Sigmoid colon (tissue), 4 donors: ENCODE results near the gene FGG.

Experiments
- EP300 ChIP-seq, 4 donors: sonication (generic); formaldehyde crosslinking; IDR thresholded peaks; one replicate each; pipeline ENCODE4 v1.6.1; 2017; ENCODE audit warnings: antibody characterized with exemption in 4 of 4
- POLR2A ChIP-seq, 2 donors: fragments of 450-650 bp; IDR thresholded peaks; one replicate each; pipeline ENCODE4 v1.6.1; 2016; ENCODE audit warnings: antibody characterized with exemption in 2 of 2, mild to moderate bottlenecking in 2 of 2, moderate library complexity in 2 of 2
- POLR2AphosphoS5 ChIP-seq, 4 donors: sonication (generic); formaldehyde crosslinking; IDR thresholded peaks; one replicate each; pipeline ENCODE4 v1.6.1; 2017; ENCODE audit warnings: antibody characterized with exemption in 4 of 4
- TF ChIP-seq, protein P1 (sequence below), 4 experiments: fragments of 450-650 bp in 3 of 4; fragments of 200-600 bp in 1 of 4; IDR thresholded peaks; one replicate each; pipeline ENCODE4 v1.5.1; 2016 to 2019; ENCODE audit warnings: antibody characterized with exemption in 4 of 4, mild to moderate bottlenecking in 3 of 4, moderate library complexity in 2 of 4

DNA sequence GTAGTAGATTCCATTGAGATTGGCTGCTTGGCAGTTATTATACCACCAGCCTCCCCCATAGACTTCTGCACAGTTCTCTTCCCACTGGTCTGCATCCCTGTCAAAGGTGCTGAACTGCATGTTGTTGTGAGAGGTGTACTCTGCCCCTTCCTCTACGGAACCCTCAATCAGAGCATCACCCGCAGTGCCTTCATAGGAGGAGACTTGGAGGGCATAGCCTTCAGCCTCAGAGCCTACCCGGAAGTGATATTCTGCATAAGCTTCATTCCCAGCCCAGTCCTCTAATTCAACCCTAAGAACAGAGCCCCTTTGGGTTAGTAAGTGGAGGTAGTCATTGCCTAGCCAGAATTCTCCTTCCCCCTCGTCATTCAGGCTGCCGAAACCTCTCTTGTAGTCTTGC, 28.2 kb downstream of the FGG start:
- TF ChIP-seq, protein P1, sequence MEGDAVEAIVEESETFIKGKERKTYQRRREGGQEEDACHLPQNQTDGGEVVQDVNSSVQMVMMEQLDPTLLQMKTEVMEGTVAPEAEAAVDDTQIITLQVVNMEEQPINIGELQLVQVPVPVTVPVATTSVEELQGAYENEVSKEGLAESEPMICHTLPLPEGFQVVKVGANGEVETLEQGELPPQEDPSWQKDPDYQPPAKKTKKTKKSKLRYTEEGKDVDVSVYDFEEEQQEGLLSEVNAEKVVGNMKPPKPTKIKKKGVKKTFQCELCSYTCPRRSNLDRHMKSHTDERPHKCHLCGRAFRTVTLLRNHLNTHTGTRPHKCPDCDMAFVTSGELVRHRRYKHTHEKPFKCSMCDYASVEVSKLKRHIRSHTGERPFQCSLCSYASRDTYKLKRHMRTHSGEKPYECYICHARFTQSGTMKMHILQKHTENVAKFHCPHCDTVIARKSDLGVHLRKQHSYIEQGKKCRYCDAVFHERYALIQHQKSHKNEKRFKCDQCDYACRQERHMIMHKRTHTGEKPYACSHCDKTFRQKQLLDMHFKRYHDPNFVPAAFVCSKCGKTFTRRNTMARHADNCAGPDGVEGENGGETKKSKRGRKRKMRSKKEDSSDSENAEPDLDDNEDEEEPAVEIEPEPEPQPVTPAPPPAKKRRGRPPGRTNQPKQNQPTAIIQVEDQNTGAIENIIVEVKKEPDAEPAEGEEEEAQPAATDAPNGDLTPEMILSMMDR (IDR thresholded peaks at IDR 0.05), result no peak
- no peak for TF ChIP-seq POLR2A (IDR thresholded peaks at IDR 0.05)
- TF ChIP-seq POLR2AphosphoS5 (IDR thresholded peaks at IDR 0.05), result no peak
- no peak for TF ChIP-seq EP300 (IDR thresholded peaks at IDR 0.05)
